ENCODE measurements around the gene CEP68.

CEP68 gene

GRCh38 chr2:65061146-65061909, 5.1 kb downstream of the CEP68 start:
- DNase-seq: no peak

- DNase-seq: no peak
These were observed 5.7 kb downstream of the CEP68 start for GRCh38 chr2:65061910-65062339.

GRCh38 chr2:65062843-65063825, 6.9 kb downstream of the CEP68 start:
- no peak for DNase-seq

- DNase-seq: peak; percentile 95 to 97
These were observed 8.7 kb downstream of the CEP68 start for GRCh38 chr2:65064728-65065552.

- DNase-seq: peak in 1 of 2 experiments; percentile 41
These were observed 11.8 kb downstream of the CEP68 start for GRCh38 chr2:65067806-65068553.

GRCh38 chr2:65069439-65069824, 13.2 kb downstream of the CEP68 start:
- DNase-seq: no peak

- no peak for DNase-seq
These were observed 14.1 kb downstream of the CEP68 start for GRCh38 chr2:65070172-65070830.

GRCh38 chr2:65070856-65071255, 14.6 kb downstream of the CEP68 start:
- no peak for DNase-seq

GRCh38 chr2:65071499-65072180, 15.4 kb downstream of the CEP68 start:
- DNase-seq: no peak

GRCh38 chr2:65072181-65072970, 16.2 kb downstream of the CEP68 start:
- no peak for DNase-seq

GRCh38 chr2:65073879-65074565, 17.8 kb downstream of the CEP68 start:
- no peak for DNase-seq

- DNase-seq: no peak
These were observed 19.0 kb downstream of the CEP68 start for GRCh38 chr2:65075176-65075575.

- DNase-seq: no peak
These were observed 19.6 kb downstream of the CEP68 start for GRCh38 chr2:65075605-65076344.

GRCh38 chr2:65076345-65076710, 20.1 kb downstream of the CEP68 start:
- no peak for DNase-seq

- DNase-seq: no peak
These were observed 21.7 kb downstream of the CEP68 start for GRCh38 chr2:65077898-65078297.

GRCh38 chr2:65079017-65079416, 22.8 kb downstream of the CEP68 start:
- no peak for DNase-seq

GRCh38 chr2:65081232-65081685, 25.0 kb downstream of the CEP68 start:
- DNase-seq: no peak

- no peak for DNase-seq
These were observed 28.9 kb downstream of the CEP68 start for GRCh38 chr2:65085148-65085547.

GRCh38 chr2:65092791-65093190, 36.6 kb downstream of the CEP68 start:
- DNase-seq: no peak

Data from NCI-H446 (cell line).